CD4-positive, alpha-beta T cell treated with Interleukin-17A for 4 hours (primary cell): ENCODE data around the gene AP4S1.

Experiments
- DNase-seq: peaks from one replicate; pipeline ENCODE4 v3.0.0-alpha.2; 2020; ENCODE audit warnings: mixed read lengths

AP4S1 gene

DNA sequence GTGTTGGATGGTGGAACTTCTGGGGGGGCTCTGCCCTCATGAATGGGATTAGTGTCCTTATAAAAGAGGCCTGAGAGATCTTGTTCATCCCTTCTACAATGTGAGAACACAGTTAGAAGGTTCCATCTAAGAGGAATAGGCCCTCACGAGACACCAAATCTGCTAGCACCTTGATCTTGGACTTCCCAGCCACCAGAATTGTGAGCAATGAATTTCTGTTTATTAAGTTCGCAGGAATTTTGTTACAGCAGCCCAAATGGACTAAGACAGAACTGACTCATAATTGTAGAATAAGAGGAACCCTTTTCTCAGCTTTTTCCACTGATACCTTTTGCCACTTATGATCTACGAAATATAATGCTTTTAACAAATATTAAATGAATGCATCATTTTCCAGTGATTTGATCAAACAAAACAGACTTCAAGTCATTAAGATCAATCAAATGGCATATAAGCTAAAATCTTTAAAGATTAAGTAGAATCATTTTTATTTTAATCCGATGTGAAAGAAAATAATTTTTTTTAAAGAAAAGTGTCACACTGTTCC is 113.9 kb downstream of the AP4S1 start:
- no peak for DNase-seq

DNA sequence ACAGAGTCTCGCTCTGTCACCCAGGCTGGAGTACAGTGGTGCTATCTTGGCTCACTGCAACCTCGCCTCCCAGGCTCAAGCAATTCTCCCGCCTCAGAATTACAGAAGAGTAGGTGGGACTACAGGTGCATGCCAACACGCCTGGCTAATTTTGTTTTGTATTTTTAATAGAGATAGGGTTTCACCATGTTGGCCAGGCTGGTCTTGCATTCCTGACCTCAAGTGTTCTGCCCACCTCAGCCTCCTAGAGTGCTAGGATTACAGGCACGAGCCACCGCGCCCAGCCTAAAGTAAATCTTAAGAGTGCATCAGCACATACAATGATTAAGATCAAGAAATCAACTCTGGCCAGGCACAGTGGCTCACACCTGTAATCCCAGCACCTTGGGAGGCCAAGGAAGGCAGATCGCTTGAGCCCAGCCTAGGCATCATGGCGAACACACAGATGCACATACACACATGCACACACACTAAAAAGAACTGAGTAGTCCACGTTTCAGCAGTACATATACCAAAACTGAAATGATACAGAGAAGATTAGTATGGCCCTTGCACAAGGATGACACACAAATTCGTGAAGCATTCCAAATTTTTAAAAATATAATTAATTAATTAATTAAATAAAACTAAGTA is 117.1 kb downstream of the AP4S1 start:
- DNase-seq: no peak
